Endometrial microvascular endothelial cells (primary cell): ENCODE measurements around the gene TTLL10. TPM values are rescaled to one million over a fixed set of nuclear protein-coding genes. Genes with fewer than 3 reads are reported as not detected.

Experiments used
- in situ Hi-C: cut with HindIII; loops from 2 replicates; pipeline ENCODE4 v1.10.0; 2017; ENCODE audit warnings: low sequenced_read_pairs, low pct_unique_long_range_greater_than_20kb; ENCODE audit errors: inconsistent ontology term
- total RNA-seq: library from RNA; depleted of rRNA; stranded (reverse); fragments of >200 nt; gene quantifications from one replicate; pipeline ENCODE4 v1.2.3, GENCODE V29; 2015; ENCODE audit errors: inconsistent ontology term

Gene TTLL10
- total RNA-seq, 1 donor from 2014 or later: not detected

DNA sequence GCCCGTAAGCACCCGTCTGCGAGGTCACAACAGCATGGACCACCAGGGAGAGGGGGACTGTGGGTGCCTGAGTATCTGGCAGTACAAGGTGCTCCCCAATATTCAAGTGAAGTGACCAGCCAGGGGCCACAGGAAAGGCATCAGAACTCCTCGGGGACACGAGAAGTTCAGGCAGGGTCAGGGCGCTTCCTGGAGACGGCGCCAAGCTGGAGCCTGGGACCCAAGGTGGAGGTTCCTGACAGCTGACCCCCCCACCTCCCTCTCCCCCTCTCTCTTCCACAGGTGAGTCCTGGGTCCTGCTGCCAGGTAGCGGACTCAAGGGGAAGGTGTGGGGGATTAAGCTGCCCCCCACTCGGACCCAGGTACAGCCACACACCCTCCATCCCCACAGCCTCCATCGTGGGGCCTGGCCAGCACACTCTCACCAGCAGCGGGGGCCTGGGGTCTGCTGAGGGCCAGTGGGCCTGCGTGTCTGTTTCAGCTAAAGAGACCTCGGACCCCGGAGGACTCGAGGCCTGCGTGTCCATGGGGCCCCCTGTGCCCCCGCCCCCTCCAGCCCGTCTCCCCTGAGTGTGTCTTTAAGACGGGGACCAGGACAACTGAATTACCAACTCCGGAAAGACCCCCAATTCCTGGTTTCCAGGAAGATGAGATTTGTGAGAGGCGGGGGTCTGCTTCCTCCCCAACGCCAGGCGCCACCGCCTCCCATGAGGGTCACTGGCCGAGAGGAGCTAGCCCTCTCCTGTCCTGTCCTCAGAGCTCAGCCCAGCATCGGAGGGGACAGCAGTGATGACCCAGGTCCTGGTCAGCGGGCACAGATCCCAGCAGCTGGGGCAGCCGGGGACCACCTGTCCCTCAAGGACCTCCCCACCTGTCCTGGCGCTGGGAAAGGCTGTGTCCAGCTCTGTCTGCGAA is 26.5 kb downstream of the TTLL10 start:
- in situ Hi-C loops: no loop called here

DNA sequence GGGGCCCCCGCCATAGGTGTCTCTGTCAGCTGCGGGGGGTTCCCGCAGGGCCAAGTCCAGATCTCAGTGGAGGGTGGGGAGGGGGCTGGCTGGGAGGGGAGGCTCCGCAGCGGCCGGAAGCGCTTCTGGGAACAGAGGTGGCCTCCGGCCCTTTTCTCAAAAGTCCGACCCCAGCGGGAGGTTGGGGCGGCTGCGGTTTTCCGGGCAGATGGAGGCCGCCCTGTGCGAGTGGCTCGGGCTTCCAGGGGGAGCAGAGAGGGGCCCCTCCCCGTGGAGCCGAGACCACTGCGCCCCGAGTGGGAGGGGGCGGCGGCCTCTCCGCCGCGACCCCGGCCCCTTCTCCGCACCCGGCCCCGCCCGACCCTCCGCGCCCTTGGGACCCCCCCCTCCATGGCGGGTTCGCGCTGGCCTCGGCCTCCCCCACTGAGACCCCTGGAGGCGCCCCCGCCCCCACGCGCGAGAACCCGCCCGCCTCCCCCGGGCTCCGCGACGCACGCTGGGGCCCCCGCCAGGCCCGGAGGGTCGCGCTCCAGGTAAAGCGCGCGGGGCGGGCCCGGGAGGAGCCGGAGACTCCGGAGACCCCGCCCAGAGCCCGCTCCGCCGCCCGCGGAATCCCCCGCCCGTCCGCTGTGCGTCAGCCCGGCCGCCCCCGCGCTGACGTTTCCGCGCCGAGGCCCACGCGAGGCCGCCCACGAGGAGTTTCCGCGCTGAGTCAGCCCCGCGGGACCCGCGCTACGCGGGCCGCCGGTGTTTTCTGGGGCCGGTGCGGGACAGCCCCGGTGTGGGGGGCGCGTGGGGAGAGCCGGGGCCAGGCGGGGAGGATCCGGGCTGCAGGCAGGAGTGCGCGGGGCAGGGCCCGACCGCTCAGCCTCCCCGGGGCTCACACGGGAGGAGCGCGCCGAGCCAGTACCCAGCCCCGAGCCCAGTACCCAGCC is 27.5 kb downstream of the TTLL10 start:
- in situ Hi-C loops: no loop called here

DNA sequence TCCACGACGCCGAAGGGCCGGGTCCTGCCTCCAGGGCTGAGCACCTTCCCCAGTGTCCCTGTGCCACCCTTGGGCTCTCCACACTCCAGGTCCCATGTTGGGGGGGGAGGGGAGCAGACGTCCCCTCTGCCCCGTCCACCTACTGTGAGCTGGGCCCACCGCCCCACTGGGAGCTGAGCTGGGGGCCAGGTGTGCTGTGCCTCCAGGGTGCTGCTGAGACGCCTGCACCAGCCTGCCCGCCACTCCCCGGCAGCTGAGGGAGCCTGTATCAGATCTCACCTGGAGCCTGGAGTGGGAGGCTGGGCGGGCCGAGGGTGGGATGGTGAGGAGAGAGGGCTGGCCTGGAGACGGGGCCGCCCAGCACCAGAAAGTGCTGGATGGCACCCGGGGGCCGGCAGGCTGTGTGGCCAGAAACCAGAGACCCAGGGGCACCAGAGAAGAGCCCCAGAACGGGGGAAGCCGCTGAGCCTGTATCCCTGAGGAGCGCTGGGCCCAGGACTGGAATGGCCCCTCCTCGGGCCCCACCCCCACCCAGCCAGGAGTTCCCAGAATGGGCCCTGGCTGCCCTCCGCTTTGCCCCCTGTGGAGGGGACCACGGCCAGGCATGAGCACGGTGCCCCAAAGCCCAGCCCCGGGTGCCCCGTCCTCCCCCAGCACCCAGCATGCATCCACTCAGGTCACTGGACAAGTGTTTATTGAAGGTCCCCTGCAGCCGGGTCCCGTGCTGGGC is 29.3 kb downstream of the TTLL10 start:
- in situ Hi-C loops: no loop called here

DNA sequence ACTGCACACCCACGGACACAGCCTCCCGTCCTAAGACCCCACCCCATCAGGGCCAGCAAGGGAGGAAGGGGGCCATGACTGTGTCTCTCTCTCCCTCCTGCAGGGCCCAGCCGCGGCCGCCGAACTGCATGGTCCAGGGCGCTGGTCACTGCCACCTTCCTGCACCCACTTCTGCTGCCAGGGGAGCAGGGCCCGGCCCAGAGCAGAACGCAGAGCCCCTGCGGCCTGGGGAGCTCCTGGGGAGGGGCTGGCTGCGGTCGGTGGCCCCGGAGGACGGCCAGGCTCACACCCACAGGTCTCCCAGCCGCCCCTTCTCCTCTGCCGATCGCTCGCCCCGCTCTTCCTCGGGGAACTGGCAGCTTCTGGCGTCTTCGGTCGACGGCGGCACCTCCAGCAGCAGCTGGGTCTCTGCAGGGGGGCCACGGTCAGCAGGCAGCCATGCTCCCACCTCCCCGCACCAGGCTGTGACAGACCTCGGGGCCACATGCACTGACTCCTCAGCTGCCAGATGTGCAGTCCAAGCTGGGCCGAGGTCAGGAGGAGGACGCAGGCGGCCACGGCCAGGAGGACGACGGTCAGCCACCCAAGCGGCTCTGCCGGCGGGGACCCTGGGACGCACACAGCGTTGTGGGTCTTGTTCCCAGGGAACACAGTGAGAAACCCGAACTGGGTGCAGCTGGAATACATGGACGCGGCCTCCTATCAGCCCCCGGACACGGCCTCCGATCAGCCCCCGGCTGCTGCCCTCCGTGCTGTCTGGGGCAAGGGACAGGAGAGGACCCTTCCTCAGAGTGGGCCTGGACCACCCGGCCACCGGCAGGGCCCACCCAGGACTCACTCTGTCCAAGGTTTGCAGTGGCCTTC is 30.1 kb downstream of the TTLL10 start:
- in situ Hi-C loops: no loop called here

DNA sequence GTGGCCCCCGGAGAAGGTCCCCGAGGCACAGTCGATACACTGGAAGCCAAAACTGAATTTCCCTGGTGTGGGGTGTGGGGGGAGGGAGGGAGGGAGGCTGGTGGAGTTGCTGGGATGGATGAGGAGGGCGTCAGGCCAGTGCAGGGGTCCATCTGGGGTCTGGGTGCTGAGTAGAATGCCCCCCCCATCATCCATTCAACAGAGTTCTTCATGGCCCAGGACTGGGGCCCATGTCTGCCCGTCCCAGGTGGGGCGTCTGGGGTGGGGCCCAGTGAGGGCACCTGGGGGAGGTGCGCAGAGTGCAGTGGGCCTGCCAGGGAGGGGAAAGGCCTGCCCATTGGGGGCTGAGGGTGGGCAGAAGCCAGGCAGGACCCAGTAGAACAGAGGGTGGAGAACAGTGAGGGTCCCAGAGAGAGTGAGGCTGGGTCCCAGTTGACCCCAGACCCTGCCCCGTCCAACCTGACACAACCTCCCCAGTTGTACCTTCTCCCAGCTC is 30.8 kb downstream of the TTLL10 start:
- in situ Hi-C loops: no loop called here

DNA sequence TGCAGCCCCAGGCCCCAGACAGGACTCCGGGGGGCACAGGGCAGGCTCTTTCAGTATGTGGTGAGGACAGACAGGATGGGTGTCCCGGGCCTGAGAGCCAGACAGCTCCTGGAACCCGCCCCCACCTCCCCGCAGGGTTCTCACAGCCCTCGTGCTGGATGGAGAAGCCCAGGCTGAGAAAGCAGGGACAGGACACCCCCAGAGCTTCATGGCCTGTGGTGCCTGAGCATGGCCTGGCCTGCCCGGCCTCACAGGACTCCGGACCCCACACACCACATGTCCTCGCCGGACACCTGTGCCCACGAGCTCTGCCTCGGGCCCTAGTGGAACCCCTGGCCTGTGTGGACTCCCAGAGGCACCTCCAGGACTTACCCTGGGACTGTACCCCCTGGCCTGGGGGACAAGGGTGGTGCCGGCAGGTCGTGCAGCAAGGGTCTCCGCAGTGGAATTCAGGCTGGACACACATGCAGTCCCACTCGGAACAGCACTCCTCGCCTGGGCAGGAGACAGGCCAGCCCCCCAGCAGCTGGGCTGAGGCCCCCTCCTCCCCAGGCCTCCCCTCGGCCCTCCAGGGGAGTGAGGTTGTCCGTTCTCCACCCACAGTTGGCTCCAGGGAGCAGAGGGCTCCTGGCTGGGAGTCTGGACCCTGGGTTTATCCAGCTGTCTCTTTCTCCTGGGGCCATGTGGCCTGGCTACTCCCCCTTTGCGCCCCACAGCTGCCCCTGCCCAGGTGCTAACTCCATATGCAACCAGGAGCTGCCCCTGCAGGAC is 31.5 kb downstream of the TTLL10 start:
- in situ Hi-C loops: no loop called here

DNA sequence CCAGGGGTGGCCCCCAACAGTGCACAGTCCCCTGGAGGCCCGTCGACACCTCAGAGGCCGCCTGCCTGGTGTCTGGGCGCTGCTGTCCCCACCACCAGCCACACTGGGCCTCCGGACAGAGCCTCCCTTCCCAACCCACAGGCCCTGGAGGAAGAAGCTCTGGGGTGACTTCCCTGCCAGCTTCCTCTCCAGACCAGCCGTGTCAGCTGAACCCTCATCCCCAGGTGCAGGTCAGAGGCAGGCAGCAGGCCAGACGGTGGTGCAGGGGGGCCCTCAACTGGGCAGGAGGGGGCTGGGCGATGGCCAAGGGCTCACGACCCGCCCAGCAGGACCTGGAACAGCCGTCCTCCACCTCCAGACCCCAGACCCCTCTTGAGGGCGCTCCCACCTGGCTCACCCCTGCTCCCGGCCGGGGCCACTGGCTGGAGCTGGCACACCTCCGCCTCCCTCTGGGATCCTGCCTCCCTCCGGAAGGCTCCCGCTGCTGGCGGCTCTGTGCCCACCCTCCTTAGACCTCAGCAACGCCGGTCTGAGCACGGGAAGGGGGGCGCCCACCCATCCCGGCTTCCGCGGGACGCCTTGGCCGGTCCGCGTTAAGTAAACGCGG is 32.2 kb downstream of the TTLL10 start:
- in situ Hi-C loops: no loop called here

DNA sequence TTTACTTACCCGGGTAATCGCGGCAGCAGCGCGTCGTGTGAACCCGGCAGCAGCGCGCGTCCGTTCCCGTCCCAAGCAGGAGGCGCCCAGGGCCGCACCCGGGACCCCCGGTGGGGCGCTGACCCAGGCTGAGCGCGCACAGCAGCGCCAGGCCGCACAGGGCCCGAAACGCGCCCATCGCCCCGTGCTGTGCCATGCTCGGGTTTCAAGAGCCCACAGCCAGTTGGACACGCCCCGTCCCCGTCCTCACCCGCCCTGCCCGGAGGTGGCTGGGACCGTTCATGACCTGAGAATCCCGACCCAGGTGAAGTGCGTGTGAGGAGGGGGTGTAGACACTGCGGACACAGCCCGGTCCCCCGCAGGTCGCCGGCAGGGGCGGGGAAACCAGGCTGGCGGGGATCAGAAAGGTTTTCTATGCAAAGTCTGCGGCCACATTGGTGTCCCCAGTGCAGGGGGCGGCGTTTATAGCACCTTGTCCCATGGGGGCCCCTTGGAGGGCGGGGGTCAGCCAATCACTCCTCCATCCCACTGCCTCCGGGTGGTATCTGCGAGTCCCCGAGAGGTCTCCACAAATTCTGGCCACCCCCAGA is 32.8 kb downstream of the TTLL10 start, which contains the start of gene TNFRSF18:
TNFRSF18 (minus strand) TSS at position 217 of the 590 bp plus-strand sequence; CDS start at position 196, 21 bp downstream.
- in situ Hi-C loops: no loop called here

DNA sequence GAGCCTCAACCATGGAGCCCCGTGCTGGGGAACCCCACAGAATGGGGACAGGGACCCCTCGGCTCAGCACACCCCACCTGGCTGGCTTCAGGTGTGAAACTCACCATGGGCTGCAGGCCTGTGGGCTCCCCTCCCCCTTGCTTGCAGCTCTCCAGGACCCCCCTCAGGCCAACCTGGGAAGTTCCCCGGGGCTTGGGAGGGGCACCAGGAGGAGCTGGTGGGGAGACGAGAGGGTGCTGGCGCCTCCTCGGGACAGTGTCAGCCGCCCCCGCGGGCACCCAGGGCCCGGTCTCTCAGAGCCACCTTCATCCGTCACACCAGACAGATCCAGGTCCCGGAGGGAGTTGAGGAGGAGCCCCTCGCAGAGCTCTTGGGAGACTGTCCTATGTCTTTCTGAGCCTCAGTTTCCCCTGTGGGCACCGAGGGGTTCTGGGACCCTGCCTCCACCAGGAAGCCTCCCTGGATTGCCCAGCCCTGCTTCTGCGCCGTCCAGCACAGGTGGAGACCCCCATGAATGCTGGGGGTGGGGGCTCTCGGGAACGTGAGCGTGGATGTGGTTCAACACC is 33.4 kb downstream of the TTLL10 start:
- in situ Hi-C loops: no loop called here

DNA sequence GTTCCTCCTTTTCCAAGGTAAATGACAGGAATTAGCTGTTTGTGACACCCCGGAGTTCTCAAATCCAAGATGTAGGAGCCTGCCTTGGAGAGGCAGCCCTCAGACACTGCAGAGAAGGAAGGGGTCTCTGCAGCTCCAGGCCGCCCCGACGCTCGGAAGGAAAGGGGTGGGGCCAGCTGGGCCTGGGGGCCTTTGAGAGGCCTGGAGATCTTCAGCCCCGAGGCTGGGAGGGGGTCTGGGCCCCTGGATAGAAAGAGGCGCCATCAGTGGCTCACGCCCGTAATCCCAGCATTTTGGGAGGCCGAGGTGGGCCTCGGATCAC is 33.9 kb downstream of the TTLL10 start:
- in situ Hi-C loops: no loop called here

DNA sequence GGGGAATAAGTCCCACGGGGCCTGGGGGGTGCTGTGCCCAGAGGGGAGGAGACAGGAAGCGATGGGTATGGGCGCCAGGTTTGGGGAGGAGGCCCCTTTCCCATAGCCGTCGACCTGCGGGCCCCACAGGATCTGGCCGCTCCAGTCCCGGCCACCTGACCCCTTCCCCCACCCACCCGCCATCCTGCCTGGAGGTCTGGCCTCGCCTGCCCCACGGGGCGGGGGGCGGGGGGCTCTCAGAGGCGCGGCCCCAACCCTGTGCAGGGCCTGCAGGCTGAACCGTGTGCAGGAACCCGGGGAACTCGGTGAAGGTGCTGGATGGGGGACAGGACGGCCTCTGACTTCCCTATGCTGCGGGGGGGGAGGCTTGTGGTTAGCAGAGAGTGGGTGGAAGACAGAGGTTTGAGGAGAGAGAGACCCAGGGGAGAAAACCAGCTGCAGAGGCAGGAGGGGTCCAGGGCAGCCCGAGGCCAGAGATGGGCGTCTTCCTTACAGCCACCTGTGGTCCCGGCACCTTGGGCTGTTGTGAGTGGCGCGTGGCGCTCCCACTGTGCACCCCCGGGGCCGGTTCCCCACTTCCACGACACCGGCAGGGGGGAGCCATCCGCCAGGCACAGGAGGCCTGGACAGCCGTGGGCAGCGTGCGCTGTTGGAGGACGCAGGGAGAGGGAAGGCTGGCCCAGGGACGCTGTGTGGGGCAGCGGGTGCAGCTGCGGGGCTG is 35.2 kb downstream of the TTLL10 start:
- in situ Hi-C loops: no loop called here

DNA sequence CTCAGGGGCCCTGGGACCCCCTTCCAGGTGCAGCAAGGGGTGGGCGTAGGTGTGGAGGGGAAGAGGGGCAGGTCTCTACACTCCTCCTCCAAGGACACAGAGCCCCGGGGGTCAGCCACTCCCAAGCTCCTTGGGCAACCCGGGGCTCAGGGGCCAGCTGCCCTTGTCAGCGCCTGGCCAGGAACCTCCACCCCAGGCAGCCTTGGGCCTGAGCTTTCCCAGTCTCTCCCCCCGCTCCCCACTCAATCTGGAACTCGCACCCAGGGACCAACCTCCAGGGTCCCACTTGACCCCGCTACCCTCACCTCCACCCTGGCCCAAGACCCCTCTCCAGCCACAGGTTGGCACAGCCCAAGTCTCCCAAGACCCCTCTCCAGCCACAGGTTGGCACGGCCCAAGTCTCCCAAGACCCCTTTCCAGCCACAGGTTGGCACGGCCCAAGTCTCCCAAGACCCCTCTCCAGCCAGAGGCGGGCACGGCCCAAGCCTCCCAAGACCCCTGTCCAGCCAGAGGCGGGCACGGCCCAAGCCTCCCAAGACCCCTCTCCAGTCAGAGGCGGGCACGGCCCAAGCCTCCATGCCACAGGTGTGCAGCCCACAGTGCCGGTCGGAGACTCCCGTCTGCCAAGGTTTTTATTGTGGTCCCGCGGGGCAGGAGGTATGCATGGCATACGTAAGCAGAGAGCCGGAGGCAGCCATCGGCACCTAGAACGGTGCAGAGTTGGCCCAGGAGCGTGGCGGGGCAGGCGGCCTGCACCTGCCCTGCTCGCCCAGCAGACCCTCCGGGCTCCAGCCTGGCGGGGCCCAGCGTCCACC is 37.3 kb downstream of the TTLL10 start:
- in situ Hi-C loops: no loop called here

DNA sequence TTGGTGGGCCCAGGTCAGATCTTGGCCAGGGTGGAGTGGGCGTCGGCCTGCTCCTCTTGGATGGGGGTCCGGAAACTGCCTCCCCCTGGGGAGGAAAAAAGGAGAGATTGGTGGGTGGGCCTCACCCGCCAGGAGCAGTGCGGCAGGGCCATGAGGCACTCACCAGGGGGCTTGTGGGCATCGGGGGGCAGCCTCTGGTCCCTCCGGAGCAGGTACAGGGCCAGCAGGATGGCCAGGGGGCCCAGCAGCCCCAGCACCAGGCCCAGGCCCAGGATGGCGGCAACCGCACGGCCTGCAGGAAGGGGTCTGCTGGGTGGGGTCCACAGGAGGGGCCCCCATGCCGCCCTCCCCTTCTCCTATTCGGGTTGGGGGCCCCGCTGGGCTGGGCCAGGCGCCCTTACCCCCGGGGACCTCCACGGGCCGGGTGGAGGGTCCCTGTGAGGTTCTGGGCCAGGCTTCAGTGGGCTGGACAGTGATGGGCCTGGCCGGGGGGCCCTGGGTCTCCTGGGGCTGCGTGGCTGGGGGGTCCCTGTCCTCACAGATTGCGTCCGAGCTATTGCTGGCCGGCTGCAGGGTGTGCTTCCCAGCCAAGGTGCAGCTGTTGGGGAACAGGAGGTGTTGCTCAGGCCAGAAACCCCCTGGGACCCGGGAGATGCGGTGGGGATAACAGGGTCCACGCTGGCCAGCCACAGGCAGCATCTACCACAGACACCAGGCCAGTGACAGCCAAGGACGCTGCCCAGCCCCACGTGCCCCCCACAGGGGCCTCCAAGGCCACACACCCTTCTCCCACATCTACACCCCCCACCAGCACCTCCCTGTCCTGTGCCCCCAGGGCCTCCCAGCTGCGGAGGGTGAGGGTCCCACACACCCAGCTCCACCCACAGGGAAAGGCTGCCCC is 38.1 kb downstream of the TTLL10 start:
- in situ Hi-C loops: no loop called here

DNA sequence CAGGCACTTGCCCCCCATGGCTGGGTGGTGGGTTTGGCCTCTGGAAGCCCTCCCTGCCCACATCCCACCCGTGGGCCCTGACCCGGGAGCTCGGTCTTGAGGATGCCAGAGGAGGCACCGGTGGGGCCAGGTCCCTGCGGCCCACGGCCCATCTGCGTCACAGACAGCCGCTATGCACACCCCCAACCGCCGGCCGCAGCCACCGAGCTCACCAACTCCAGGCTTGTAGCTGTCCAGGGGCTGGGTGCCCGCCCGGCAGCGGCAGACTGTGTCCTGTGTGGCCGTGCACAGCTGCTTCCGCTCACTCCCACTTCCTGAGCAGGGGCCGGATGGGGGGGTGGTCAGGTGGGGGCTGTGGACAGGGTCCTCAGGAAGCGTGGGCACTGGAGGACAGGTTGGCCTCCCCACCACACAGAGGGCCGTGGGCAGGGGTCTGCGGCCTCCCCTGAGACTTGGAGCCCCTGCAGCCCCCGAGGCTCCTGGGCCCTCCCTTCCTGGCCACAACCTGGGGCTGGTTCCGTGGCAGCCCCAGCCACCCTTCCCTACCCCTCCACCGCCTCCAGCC is 39.2 kb downstream of the TTLL10 start:
- in situ Hi-C loops: no loop called here
